ENCODE results near the gene GPBP1. TPM values are rescaled to one million over a fixed set of nuclear protein-coding genes. Genes with fewer than 3 reads are reported as not detected.

GPBP1 gene
- total and polyA plus RNA-seq, 9 of the 15 experiments (the other 6 are each of a cell fraction or from before 2014, with no cell fraction given), result 31.0 to 109 (median 68.4) TPM

- TF ChIP-seq TOE1 (IDR thresholded peaks at IDR 0.05; ENCODE audit: borderline replicate concordance) (no peak), TOE1 (CRISPR knock-in tag; IDR thresholded peaks at IDR 0.05; ENCODE audit: borderline replicate concordance, low read depth) (no peak), ZNF436 (CRISPR knock-in tag; IDR thresholded peaks at IDR 0.05) (no peak), ZNF316 (IDR thresholded peaks at IDR 0.05) (no peak), THRAP3 (IDR thresholded peaks at IDR 0.05; ENCODE audit: borderline replicate concordance) (no peak), RAD51 (IDR thresholded peaks at IDR 0.05; ENCODE audit: borderline replicate concordance, low read depth) (no peak), ZNF280B (CRISPR knock-in tag; IDR thresholded peaks at IDR 0.05) (no peak), SRF (CRISPR knock-in tag; IDR thresholded peaks at IDR 0.05) (no peak), ZNF644 (tag; IDR thresholded peaks at IDR 0.05; ENCODE audit: low read depth) (no peak), E4F1 (CRISPR knock-in tag; IDR thresholded peaks at IDR 0.05; ENCODE audit: borderline replicate concordance) (no peak), ZNF584 (CRISPR knock-in tag; IDR thresholded peaks at IDR 0.05; ENCODE audit: low read depth) (no peak), CBFB (CRISPR knock-in tag; IDR thresholded peaks at IDR 0.05) (no peak), ZNF76 (CRISPR knock-in tag; IDR thresholded peaks at IDR 0.05; ENCODE audit: borderline replicate concordance) (no peak)
- TF ChIP-seq, protein P1, sequence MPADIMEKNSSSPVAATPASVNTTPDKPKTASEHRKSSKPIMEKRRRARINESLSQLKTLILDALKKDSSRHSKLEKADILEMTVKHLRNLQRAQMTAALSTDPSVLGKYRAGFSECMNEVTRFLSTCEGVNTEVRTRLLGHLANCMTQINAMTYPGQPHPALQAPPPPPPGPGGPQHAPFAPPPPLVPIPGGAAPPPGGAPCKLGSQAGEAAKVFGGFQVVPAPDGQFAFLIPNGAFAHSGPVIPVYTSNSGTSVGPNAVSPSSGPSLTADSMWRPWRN (IDR thresholded peaks at IDR 0.05; ENCODE audit: low read depth), result no peak
- TF ChIP-seq, protein P2, sequence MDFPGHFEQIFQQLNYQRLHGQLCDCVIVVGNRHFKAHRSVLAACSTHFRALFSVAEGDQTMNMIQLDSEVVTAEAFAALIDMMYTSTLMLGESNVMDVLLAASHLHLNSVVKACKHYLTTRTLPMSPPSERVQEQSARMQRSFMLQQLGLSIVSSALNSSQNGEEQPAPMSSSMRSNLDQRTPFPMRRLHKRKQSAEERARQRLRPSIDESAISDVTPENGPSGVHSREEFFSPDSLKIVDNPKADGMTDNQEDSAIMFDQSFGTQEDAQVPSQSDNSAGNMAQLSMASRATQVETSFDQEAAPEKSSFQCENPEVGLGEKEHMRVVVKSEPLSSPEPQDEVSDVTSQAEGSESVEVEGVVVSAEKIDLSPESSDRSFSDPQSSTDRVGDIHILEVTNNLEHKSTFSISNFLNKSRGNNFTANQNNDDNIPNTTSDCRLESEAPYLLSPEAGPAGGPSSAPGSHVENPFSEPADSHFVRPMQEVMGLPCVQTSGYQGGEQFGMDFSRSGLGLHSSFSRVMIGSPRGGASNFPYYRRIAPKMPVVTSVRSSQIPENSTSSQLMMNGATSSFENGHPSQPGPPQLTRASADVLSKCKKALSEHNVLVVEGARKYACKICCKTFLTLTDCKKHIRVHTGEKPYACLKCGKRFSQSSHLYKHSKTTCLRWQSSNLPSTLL (IDR thresholded peaks at IDR 0.05), result no peak
- TF ChIP-seq, protein P3, sequence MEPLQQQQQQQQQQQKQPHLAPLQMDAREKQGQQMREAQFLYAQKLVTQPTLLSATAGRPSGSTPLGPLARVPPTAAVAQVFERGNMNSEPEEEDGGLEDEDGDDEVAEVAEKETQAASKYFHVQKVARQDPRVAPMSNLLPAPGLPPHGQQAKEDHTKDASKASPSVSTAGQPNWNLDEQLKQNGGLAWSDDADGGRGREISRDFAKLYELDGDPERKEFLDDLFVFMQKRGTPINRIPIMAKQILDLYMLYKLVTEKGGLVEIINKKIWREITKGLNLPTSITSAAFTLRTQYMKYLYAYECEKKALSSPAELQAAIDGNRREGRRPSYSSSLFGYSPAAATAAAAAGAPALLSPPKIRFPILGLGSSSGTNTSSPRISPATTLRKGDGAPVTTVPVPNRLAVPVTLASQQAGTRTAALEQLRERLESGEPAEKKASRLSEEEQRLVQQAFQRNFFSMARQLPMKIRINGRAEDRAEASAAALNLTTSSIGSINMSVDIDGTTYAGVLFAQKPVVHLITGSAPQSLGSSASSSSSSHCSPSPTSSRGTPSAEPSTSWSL (CRISPR knock-in tag; IDR thresholded peaks at IDR 0.05; ENCODE audit: borderline replicate concordance), result no peak
- TF ChIP-seq, protein P4, sequence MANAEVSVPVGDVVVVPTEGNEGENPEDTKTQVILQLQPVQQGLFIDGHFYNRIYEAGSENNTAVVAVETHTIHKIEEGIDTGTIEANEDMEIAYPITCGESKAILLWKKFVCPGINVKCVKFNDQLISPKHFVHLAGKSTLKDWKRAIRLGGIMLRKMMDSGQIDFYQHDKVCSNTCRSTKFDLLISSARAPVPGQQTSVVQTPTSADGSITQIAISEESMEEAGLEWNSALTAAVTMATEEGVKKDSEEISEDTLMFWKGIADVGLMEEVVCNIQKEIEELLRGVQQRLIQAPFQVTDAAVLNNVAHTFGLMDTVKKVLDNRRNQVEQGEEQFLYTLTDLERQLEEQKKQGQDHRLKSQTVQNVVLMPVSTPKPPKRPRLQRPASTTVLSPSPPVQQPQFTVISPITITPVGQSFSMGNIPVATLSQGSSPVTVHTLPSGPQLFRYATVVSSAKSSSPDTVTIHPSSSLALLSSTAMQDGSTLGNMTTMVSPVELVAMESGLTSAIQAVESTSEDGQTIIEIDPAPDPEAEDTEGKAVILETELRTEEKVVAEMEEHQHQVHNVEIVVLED (CRISPR knock-in tag; IDR thresholded peaks at IDR 0.05), result no peak
Measured at GRCh38 chr5:57174128-57174889, 450 bp downstream of the GPBP1 start (continued).
